ENCODE data around the gene PES1.
"Not testable (repeated sequence)": the region's sequence is repeated elsewhere in the genome, so short reads cannot be mapped to it uniquely, and the experiment has no call there.

PES1 gene

GRCh38 chr22:30591588-30592359 is at the start of gene PES1:
Gene PES1, minus strand, starts transcription at chr22:30591910. Its CDS starts 77 bp downstream, at chr22:30591833.
- Histone ChIP-seq H3K36me3 (ENCODE audit: insufficient read depth, low read length) (peaks cover 4% of the 10 kb centered on the region; the same call in 1 of the 2 replicates), H3K27me3 (ENCODE audit: insufficient read depth, low read length) (no peaks in the 10 kb centered on the region), H3K27ac (ENCODE audit: low read depth, low read length) (peak within 1 kb of the TSS; percentile 93), H3K4me3 (ENCODE audit: low read depth, low read length) (peak within 1 kb of the TSS; percentile 94), H3K4me1 (ENCODE audit: control insufficient read depth, insufficient read depth, low read length, unreplicated experiment) (peaks cover 5% of the 10 kb centered on the region), H3K79me2 (ENCODE audit: control insufficient read depth, insufficient read depth, low read length, unreplicated experiment) (peaks cover 26% of the 10 kb centered on the region), H2AFZ (ENCODE audit: low read length, unreplicated experiment) (peak within 1 kb of the TSS; percentile 14)

- Histone ChIP-seq H3K79me2 (ENCODE audit: control insufficient read depth, insufficient read depth, low read length, unreplicated experiment) (peaks cover 35% of the 10 kb centered on the region), H3K4me3 (ENCODE audit: low read depth, low read length) (no peak overlapping the region), H3K36me3 (ENCODE audit: insufficient read depth, low read length) (no peaks in the 10 kb centered on the region), H3K27ac (ENCODE audit: low read depth, low read length) (no peak overlapping the region), H3K27me3 (ENCODE audit: insufficient read depth, low read length) (no peaks in the 10 kb centered on the region), H3K4me1 (ENCODE audit: control insufficient read depth, insufficient read depth, low read length, unreplicated experiment) (peaks cover 22% of the 10 kb centered on the region), H2AFZ (ENCODE audit: low read length, unreplicated experiment) (no peak overlapping the region)
Measured at GRCh38 chr22:30640839-30641430, 49.2 kb upstream of the PES1 start.

GRCh38 chr22:30640361-30640760 is 48.7 kb upstream of the PES1 start:
- Histone ChIP-seq H3K27ac (ENCODE audit: low read depth, low read length) (no peak overlapping the region), H3K79me2 (ENCODE audit: control insufficient read depth, insufficient read depth, low read length, unreplicated experiment) (peaks cover 37% of the 10 kb centered on the region), H3K4me3 (ENCODE audit: low read depth, low read length) (no peak overlapping the region), H2AFZ (ENCODE audit: low read length, unreplicated experiment) (no peak overlapping the region), H3K36me3 (ENCODE audit: insufficient read depth, low read length) (no peaks in the 10 kb centered on the region), H3K4me1 (ENCODE audit: control insufficient read depth, insufficient read depth, low read length, unreplicated experiment) (peaks cover 22% of the 10 kb centered on the region), H3K27me3 (ENCODE audit: insufficient read depth, low read length) (no peaks in the 10 kb centered on the region)

DNA sequence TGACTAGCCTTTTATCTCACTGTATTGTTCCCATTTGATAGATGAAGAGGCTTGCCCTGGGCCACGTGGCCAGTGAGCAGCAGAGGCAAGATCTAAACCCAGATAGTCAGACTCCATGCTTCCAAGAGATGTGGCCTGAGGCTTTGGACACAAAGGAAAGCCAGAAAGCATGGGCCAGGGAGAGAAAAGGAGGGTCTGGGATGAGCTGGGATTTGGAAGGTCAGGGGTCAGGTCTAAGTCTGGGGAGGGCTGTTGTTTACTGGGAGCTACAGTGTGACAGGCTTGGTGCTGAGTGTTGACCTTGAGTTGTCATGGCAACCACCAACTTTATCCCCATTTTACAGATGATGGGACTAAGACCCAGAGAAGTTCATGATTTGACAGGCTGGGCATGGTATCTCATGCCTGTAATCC is 46.0 kb upstream of the PES1 start:
- no peaks in the 10 kb centered on the region for H3K36me3 ChIP-seq (ENCODE audit: insufficient read depth, low read length)
- peak overlapping the region; percentile 93 for H3K4me3 ChIP-seq (ENCODE audit: low read depth, low read length)
- H3K27me3 ChIP-seq (ENCODE audit: insufficient read depth, low read length): no peaks in the 10 kb centered on the region
- no peak overlapping the region for H3K27ac ChIP-seq (ENCODE audit: low read depth, low read length)
- peaks cover 8% of the 10 kb centered on the region for H3K4me1 ChIP-seq (ENCODE audit: control insufficient read depth, insufficient read depth, low read length, unreplicated experiment)
- peaks cover 32% of the 10 kb centered on the region for H3K79me2 ChIP-seq (ENCODE audit: control insufficient read depth, insufficient read depth, low read length, unreplicated experiment)
- H2AFZ ChIP-seq (ENCODE audit: low read length, unreplicated experiment): no peak overlapping the region

GRCh38 chr22:30636226-30637077 is 44.7 kb upstream of the PES1 start:
- H3K36me3 ChIP-seq (ENCODE audit: insufficient read depth, low read length): no peaks in the 10 kb centered on the region
- H3K4me1 ChIP-seq (ENCODE audit: control insufficient read depth, insufficient read depth, low read length, unreplicated experiment): peaks cover 8% of the 10 kb centered on the region
- no peaks in the 10 kb centered on the region for H3K27me3 ChIP-seq (ENCODE audit: insufficient read depth, low read length)
- peak overlapping the region; percentile 56 for H2AFZ ChIP-seq (ENCODE audit: low read length, unreplicated experiment)
- H3K27ac ChIP-seq (ENCODE audit: low read depth, low read length): peak overlapping the region; percentile 39
- peaks cover 32% of the 10 kb centered on the region for H3K79me2 ChIP-seq (ENCODE audit: control insufficient read depth, insufficient read depth, low read length, unreplicated experiment)
- H3K4me3 ChIP-seq (ENCODE audit: low read depth, low read length): peak overlapping the region; percentile 93

DNA sequence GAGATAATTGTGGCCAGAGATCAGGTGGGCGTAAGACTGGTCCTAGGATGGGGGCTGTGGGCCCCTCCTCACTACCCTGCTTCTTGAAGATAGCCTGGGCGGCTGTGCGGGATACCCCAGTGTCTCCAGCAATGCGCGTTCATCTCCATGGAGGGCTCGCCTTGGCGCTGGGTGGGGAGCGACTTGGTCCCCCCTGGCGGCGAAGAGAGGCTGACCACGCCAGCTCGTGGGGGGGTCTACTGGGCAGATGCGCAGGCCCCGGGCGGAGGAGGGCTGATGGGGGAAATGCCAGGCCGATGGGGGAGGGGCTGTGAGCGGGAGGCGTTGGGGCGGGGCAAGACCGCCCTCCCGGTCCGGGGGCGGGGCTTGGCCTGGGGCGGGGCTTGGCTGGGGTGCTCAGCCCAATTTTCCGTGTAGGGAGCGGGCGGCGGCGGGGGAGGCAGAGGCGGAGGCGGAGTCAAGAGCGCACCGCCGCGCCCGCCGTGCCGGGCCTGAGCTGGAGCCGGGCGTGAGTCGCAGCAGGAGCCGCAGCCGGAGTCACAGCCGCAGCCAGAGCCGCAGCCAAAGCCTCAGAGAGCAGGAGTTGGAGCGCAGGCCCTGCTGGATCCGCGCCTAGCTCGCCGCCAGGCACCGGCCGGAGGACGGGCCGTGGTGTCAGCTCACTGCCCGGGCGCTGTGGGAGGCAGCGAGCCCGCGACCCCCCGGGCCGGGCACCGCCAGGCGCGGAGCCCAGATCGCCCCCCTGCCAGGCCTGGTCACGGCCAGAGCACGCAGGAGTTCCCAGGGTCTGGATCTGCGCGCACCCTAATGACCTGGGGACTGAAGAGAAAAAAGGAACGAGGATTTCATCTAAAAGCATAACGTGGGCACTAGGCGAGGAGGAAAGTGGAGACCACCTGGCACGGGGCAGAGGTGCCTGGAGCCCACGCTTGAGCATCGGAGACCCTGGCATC is 43.8 kb upstream of the PES1 start, which contains the start of gene SLC35E4:
Gene SLC35E4, plus strand, starts transcription at position 509 of the 953 bp plus-strand sequence. CDS start 670 bp downstream, outside the sequence.
- peak within 1 kb of the TSS; percentile 93 for H3K4me3 ChIP-seq (ENCODE audit: low read depth, low read length)
- H3K4me1 ChIP-seq (ENCODE audit: control insufficient read depth, insufficient read depth, low read length, unreplicated experiment): peaks cover 8% of the 10 kb centered on the region
- H3K27ac ChIP-seq (ENCODE audit: low read depth, low read length): peak within 1 kb of the TSS; percentile 84
- peaks cover 28% of the 10 kb centered on the region for H3K79me2 ChIP-seq (ENCODE audit: control insufficient read depth, insufficient read depth, low read length, unreplicated experiment)
- H2AFZ ChIP-seq (ENCODE audit: low read length, unreplicated experiment): peak within 1 kb of the TSS; percentile 56
- no peaks in the 10 kb centered on the region for H3K36me3 ChIP-seq (ENCODE audit: insufficient read depth, low read length)
- H3K27me3 ChIP-seq (ENCODE audit: insufficient read depth, low read length): no peaks in the 10 kb centered on the region

DNA sequence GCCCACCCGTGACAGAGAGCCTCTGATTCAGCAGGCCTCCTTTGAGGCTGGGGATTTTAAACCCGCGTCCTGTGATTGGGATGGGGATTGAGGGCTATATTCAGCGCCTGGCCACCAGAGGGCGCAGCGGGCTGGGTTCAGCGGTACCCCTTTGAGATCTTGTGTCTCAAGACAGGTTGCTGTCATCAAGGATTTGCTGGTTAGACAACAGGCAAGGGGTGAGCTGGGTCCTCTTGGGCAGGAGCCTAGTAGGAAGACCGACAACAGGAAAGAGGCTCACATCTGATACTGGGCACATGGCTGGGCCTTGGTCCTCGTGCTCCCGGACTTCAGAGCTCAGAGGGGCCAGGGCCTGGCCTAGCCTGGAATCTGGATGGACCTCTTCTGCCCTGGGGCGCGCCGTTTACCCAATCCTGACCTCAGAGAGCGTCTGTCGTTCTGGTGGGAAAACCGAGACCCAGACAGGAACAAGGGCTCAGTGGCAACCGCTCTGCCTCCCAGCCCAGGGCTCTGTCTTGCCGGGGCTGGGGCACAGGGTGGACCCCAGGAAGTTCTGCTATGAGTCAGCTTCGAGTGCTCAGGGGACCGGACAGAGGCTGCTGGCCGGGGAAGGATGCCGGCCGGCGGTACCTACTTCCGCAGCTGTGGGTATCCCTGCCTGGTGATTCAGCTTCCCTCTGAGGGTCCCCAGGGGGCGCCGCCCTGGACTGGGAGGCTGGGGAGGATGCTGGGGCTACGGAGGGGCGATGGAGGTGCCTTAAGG is 42.9 kb upstream of the PES1 start:
- Histone ChIP-seq H3K27ac (ENCODE audit: low read depth, low read length) (peak overlapping the region; percentile 84), H3K36me3 (ENCODE audit: insufficient read depth, low read length) (no peaks in the 10 kb centered on the region), H3K4me1 (ENCODE audit: control insufficient read depth, insufficient read depth, low read length, unreplicated experiment) (peaks cover 8% of the 10 kb centered on the region), H3K4me3 (ENCODE audit: low read depth, low read length) (peak overlapping the region; percentile 75), H3K27me3 (ENCODE audit: insufficient read depth, low read length) (no peaks in the 10 kb centered on the region), H3K79me2 (ENCODE audit: control insufficient read depth, insufficient read depth, low read length, unreplicated experiment) (peaks cover 26% of the 10 kb centered on the region), H2AFZ (ENCODE audit: low read length, unreplicated experiment) (peak overlapping the region; percentile 40)

DNA sequence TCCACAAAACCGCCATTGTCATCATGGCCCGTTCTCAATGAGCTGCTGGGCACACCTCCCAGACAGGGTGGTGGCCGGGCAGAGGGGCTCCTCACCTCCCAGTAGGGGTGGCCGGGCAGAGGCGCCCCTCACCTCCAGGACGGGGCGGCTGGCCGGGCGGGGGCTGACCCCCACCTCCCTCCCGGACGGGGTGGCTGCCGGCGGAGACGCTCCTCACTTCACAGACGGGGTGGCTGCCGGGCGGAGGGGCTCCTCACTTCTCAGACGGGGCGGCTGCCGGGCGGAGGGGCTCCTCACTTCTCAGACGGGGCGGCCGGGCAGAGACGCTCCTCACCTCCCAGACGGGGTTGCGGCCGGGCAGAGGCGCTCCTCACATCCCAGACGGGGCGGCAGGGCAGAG is 39.8 kb upstream of the PES1 start:
- H3K27me3 ChIP-seq (ENCODE audit: insufficient read depth, low read length); H3K27ac ChIP-seq (ENCODE audit: low read depth, low read length); H3K4me3 ChIP-seq (ENCODE audit: low read depth, low read length); H3K79me2 ChIP-seq (ENCODE audit: control insufficient read depth, insufficient read depth, low read length, unreplicated experiment); H2AFZ ChIP-seq (ENCODE audit: low read length, unreplicated experiment); H3K4me1 ChIP-seq (ENCODE audit: control insufficient read depth, insufficient read depth, low read length, unreplicated experiment); H3K36me3 ChIP-seq (ENCODE audit: insufficient read depth, low read length): not testable (repeated sequence)

GRCh38 chr22:30628491-30628890 is 36.8 kb upstream of the PES1 start:
- Histone ChIP-seq H2AFZ (ENCODE audit: low read length, unreplicated experiment) (no peak overlapping the region), H3K36me3 (ENCODE audit: insufficient read depth, low read length) (no peaks in the 10 kb centered on the region), H3K27me3 (ENCODE audit: insufficient read depth, low read length) (no peaks in the 10 kb centered on the region), H3K4me3 (ENCODE audit: low read depth, low read length) (no peak overlapping the region), H3K27ac (ENCODE audit: low read depth, low read length) (no peak overlapping the region), H3K79me2 (ENCODE audit: control insufficient read depth, insufficient read depth, low read length, unreplicated experiment) (no peaks in the 10 kb centered on the region), H3K4me1 (ENCODE audit: control insufficient read depth, insufficient read depth, low read length, unreplicated experiment) (no peaks in the 10 kb centered on the region)
